HepG2 (cell line): ENCODE data around the gene TPR.

Source experiments
- ARNT ChIP-seq: fragments of 450-650 bp; IDR thresholded peaks from 2 replicates; pipeline ENCODE4 v1.6.1; 2017
- CTCF ChIP-seq: sonication (generic); formaldehyde crosslinking; IDR thresholded peaks from 2 replicates; pipeline ENCODE4 v1.5.0; 2020; ENCODE audit warnings: mild to moderate bottlenecking, missing genetic modification reagents, moderate library complexity
- ETV6 ChIP-seq: sonication (generic); formaldehyde crosslinking; conservative IDR thresholded peaks from 2 replicates; pipeline ENCODE4 v1.4.0; 2020; ENCODE audit warnings: missing genetic modification reagents
- PBX3 ChIP-seq: sonication (generic); formaldehyde crosslinking; IDR thresholded peaks from 2 replicates; pipeline ENCODE4 v1.8.1; 2023; ENCODE audit warnings: missing genetic modification reagents, inconsistent platforms, borderline replicate concordance
- POLR2A ChIP-seq, 2 experiments: IDR thresholded peaks; 2 replicates each; pipeline ENCODE4 v1.6.1; 2011; ENCODE audit warnings: low read depth in 2 of 2, low read length in 2 of 2, mild to moderate bottlenecking in 1 of 2, moderate library complexity in 1 of 2; ENCODE audit not compliant: insufficient read depth in 1 of 2
- RNF2 ChIP-seq: fragments of 450-650 bp; conservative IDR thresholded peaks from 2 replicates; pipeline ENCODE4 v1.6.1; 2016; ENCODE audit warnings: low read depth
- SPEN ChIP-seq: sonication (generic); formaldehyde crosslinking; IDR thresholded peaks from 2 replicates; pipeline ENCODE4 v1.5.1; 2020; ENCODE audit warnings: low read depth, mild to moderate bottlenecking, missing genetic modification reagents
- ZMYM2 ChIP-seq: sonication (generic); formaldehyde crosslinking; IDR thresholded peaks from 2 replicates; pipeline ENCODE4 v1.8.0; 2022; ENCODE audit warnings: mild to moderate bottlenecking, missing genetic modification reagents
- ZNF253 ChIP-seq: sonication (generic); formaldehyde crosslinking; IDR thresholded peaks from 2 replicates; pipeline ENCODE4 v1.8.0; 2022; ENCODE audit warnings: mild to moderate bottlenecking, missing genetic modification reagents, borderline replicate concordance
- ZNF577 ChIP-seq: sonication (generic); formaldehyde crosslinking; IDR thresholded peaks from 2 replicates; pipeline ENCODE4 v1.4.0; 2020; ENCODE audit warnings: mild to moderate bottlenecking, low read depth, missing genetic modification reagents, borderline replicate concordance
- ZNF687 ChIP-seq: sonication (generic); formaldehyde crosslinking; IDR thresholded peaks from 2 replicates; pipeline ENCODE4 v1.5.1; 2020; ENCODE audit warnings: mild to moderate bottlenecking, missing genetic modification reagents, moderate library complexity

GRCh38 chr1:186375929-186376319, 871 bp upstream of the TPR start:
- TF ChIP-seq ETV6 (CRISPR knock-in tag), result no peak
- TF ChIP-seq ZNF253, result no peak
- no peak for TF ChIP-seq SPEN (CRISPR knock-in tag)
- TF ChIP-seq ZMYM2 (CRISPR knock-in tag), result no peak
- TF ChIP-seq PBX3 (CRISPR knock-in tag), result no peak
- no peak for TF ChIP-seq POLR2A (IDR thresholded peaks at IDR 0.05; ENCODE audit: insufficient read depth in 1 of 2, low read depth in 2 of 2, low read length in 2 of 2)
- no peak for TF ChIP-seq ZNF577 (CRISPR knock-in tag)
- TF ChIP-seq CTCF (CRISPR knock-in tag), result no peak
- TF ChIP-seq RNF2, result no peak
- no peak for TF ChIP-seq ZNF687
- no peak for TF ChIP-seq ARNT
